GM19238 (cell line): ENCODE results near the gene ZFP36.

ENCODE experiments used
- DNase-seq: peaks from one replicate; pipeline ENCODE4 v3.0.0; 2011; ENCODE audit warnings: low spot score; ENCODE audit not compliant: insufficient read length

The ZFP36 gene

DNA sequence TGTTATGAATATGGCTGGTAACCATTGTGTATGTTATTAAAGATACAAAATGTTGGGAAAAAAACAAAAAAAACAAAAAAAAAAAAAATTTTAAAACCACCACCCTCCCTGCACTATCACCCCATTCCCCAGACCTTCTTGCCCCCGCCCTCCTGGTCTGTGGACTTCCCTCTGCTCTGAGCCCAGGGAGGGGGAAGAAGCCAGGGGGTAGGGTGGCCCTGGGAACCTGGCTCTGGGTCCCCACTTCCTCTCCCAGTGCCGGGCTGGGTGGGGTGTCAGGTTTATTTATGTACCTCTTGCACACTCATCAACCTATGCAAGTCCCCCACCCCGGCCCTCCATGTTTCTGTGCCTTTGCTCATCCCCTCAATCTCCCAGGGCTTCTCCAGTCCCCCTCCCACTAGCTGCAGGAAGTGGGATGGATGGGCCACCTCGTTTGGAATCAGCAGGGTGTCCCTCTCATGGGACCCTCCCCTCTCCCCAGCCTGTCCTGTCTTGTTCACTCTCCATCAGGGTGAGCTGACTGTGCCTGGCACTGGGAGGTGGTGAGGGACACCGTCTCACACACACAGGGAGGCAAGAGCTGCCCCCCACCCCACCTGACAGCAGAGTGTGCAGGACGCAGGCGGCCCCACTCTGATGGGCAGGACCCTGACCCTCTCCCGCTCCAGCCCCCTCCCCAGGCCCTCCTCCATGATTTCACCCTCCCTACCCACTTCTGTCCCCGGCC is 21.6 kb upstream of the ZFP36 start:
- no peak for DNase-seq

- DNase-seq = no peak
Observed at GRCh38 chr19:39385629-39386411, 20.8 kb upstream of the ZFP36 start.

- no peak for DNase-seq
Observed at GRCh38 chr19:39386557-39386956, 20.1 kb upstream of the ZFP36 start.

- no peak for DNase-seq
Observed at GRCh38 chr19:39388657-39389056, 18.0 kb upstream of the ZFP36 start.

- DNase-seq = no peak
Observed at GRCh38 chr19:39389631-39390414, 16.8 kb upstream of the ZFP36 start.

GRCh38 chr19:39390451-39390750 is 16.2 kb upstream of the ZFP36 start:
- DNase-seq = no peak

- peak; percentile 98 for DNase-seq
Observed at GRCh38 chr19:39390751-39391437, 15.8 kb upstream of the ZFP36 start, which contains the start of the genes MED29 and PAF1. Gene MED29 (plus strand): TSS chr19:39391378. CDS start chr19:39391423, 45 bp downstream. Gene PAF1 (minus strand): TSS chr19:39391106. CDS start chr19:39390864, 242 bp downstream.

GRCh38 chr19:39397360-39398296 is 9.0 kb upstream of the ZFP36 start:
- DNase-seq = peak; percentile 91

DNA sequence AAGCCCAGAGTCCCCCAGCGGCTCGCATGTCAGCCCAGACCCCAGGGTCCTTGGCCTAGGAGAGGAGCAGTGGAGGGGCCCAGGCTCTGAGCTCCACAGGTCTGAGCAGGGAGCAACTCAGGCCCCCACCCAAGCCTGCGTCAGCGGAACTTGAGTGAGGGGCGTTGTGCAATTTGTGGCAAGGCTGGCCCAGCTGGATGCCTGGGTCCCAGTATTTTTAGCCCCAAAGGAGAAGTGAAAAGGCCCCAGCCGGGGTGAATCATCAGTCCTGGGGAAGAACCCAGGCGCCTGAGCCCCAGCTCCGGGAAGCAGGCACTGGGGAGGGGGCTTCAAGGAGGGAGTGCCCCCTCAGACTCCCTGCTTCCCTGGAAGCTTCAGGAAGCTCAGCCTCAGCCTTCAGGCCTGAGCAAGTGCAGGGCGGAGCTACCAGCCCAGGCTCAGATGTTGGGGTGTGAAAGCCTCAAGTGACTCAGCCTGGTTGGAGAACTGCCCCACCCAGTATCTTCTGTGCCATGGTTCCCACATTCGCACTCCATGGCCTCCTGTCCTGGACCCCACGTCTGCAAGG is 8.3 kb upstream of the ZFP36 start:
- no peak for DNase-seq

GRCh38 chr19:39399668-39400050 is 7.0 kb upstream of the ZFP36 start:
- no peak for DNase-seq

GRCh38 chr19:39400061-39400460 is 6.6 kb upstream of the ZFP36 start:
- no peak for DNase-seq

DNA sequence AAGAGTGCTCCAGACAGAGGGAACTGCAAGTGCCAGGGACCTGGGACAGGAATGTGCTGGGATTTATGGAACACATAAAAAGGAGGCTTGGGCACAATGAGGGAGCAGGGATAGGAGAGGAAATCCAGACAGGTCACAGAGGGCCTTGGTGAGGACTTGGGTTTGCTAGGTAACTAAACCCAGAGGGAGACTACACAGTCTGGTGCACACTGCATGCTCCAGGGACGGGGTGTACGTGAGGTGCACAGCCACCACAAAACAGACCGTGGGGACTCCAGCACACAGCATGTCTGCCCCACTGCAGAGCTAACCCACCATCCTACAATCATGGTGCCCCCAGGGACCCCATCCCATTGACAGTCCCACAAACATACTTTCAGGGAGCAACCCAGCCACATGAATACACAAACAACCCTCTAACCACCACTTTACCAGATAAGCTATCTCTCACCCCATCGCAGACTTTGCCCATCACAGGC is 5.5 kb upstream of the ZFP36 start:
- DNase-seq = no peak

- DNase-seq = no peak
Observed at GRCh38 chr19:39401549-39402345, 4.9 kb upstream of the ZFP36 start.

- peak; percentile 64 for DNase-seq
Observed at GRCh38 chr19:39402346-39403300, 4.0 kb upstream of the ZFP36 start.

- DNase-seq = peak; percentile 62
Observed at GRCh38 chr19:39403331-39404312, 3.0 kb upstream of the ZFP36 start.

- no peak for DNase-seq
Observed at GRCh38 chr19:39405261-39405957, 1.2 kb upstream of the ZFP36 start.
